H9 (cell line): ENCODE measurements around the gene HOXB6. TPM values are rescaled to one million over a fixed set of nuclear protein-coding genes. Genes with fewer than 3 reads are reported as not detected.

ENCODE experiments used
- DNase-seq: peaks from one replicate; pipeline ENCODE4 v3.0.0-alpha.2; 2017
- H2AFZ ChIP-seq: one replicate; pipeline ENCODE4 v1.6.1; 2013; ENCODE audit warnings: mild to moderate bottlenecking, low read length, control low read depth, moderate library complexity
- H2AK5ac ChIP-seq: 2 replicates; pipeline ENCODE4 v1.6.1; 2013; ENCODE audit warnings: low read length, control low read depth, mixed read lengths; ENCODE audit not compliant: insufficient read length
- H2BK120ac ChIP-seq: one replicate; pipeline ENCODE4 v1.6.1; 2013; ENCODE audit warnings: low read depth, mild to moderate bottlenecking, low read length, control low read depth, inconsistent platforms; ENCODE audit not compliant: poor library complexity, severe bottlenecking
- H2BK12ac ChIP-seq: 2 replicates; pipeline ENCODE4 v1.6.1; 2013; ENCODE audit warnings: low read length, control low read depth, mixed read lengths, low read depth; ENCODE audit not compliant: insufficient read length
- H2BK15ac ChIP-seq: 2 replicates; pipeline ENCODE4 v1.6.1; 2013; ENCODE audit warnings: low read depth, low read length, control low read depth
- H2BK20ac ChIP-seq: one replicate; pipeline ENCODE4 v1.6.1; 2013; ENCODE audit warnings: low read depth, mild to moderate bottlenecking, low read length, control low read depth, inconsistent platforms; ENCODE audit not compliant: poor library complexity, severe bottlenecking
- H2BK5ac ChIP-seq: 2 replicates; pipeline ENCODE4 v1.6.1; 2013; ENCODE audit warnings: low read length, control low read depth, mixed read lengths; ENCODE audit not compliant: insufficient read length
- H3K14ac ChIP-seq: 2 replicates; pipeline ENCODE4 v1.6.1; 2013; ENCODE audit warnings: low read length, control low read depth; ENCODE audit not compliant: insufficient read depth
- H3K18ac ChIP-seq: 2 replicates; pipeline ENCODE4 v1.6.1; 2013; ENCODE audit warnings: low read depth, mild to moderate bottlenecking, mixed read lengths, low read length, control low read depth; ENCODE audit not compliant: insufficient read length
- H3K23ac ChIP-seq: 2 replicates; pipeline ENCODE4 v1.6.1; 2013; ENCODE audit warnings: low read length, control low read depth, mixed read lengths, low read depth; ENCODE audit not compliant: insufficient read length
- H3K23me2 ChIP-seq: 2 replicates; pipeline ENCODE4 v1.6.1; 2013; ENCODE audit warnings: low read depth, mild to moderate bottlenecking, mixed read lengths, low read length, control low read depth; ENCODE audit not compliant: insufficient read length, poor library complexity, severe bottlenecking
- H3K27ac ChIP-seq: 2 replicates; pipeline ENCODE4 v1.5.1; 2013; ENCODE audit warnings: low read length, control low read depth, mixed read lengths, low read depth; ENCODE audit not compliant: insufficient read length
- H3K27me3 ChIP-seq: 2 replicates; pipeline ENCODE4 v1.6.1; 2013; ENCODE audit warnings: low read length, control low read depth, inconsistent platforms; ENCODE audit not compliant: insufficient read depth
- H3K4ac ChIP-seq: 2 replicates; pipeline ENCODE4 v1.6.1; 2013; ENCODE audit warnings: low read depth, mild to moderate bottlenecking, control low read depth, inconsistent platforms, low read length, moderate library complexity
- H3K4me1 ChIP-seq: 2 replicates; pipeline ENCODE4 v1.6.1; 2013; ENCODE audit warnings: low read length, control low read depth, inconsistent platforms; ENCODE audit not compliant: insufficient read depth
- H3K4me2 ChIP-seq: 2 replicates; pipeline ENCODE4 v1.6.1; 2013; ENCODE audit warnings: low read length, control low read depth, mixed read lengths; ENCODE audit not compliant: insufficient read length, insufficient read depth
- H3K56ac ChIP-seq: 2 replicates; pipeline ENCODE4 v1.6.1; 2013; ENCODE audit warnings: low read depth, mild to moderate bottlenecking, mixed read lengths, low read length, control low read depth; ENCODE audit not compliant: insufficient read length
- H3K79me1 ChIP-seq: 2 replicates; pipeline ENCODE4 v1.6.1; 2013; ENCODE audit warnings: low read depth, mild to moderate bottlenecking, moderate library complexity, low read length, control low read depth, inconsistent platforms; ENCODE audit not compliant: insufficient read depth, poor library complexity, severe bottlenecking
- H3K79me2 ChIP-seq: 2 replicates; pipeline ENCODE4 v1.6.1; 2013; ENCODE audit warnings: low read length, control low read depth, inconsistent platforms; ENCODE audit not compliant: insufficient read depth
- H3K9ac ChIP-seq: 2 replicates; pipeline ENCODE4 v1.6.1; 2013; ENCODE audit warnings: low read length, control low read depth, mixed read lengths; ENCODE audit not compliant: insufficient read length; ENCODE audit errors: extremely low read depth
- H3K9me3 ChIP-seq: one replicate; pipeline ENCODE4 v1.6.1; 2013; ENCODE audit warnings: low read depth, low read length, inconsistent platforms; ENCODE audit not compliant: control insufficient read depth
- H3T11ph ChIP-seq: one replicate; pipeline ENCODE4 v1.6.1; 2013; ENCODE audit warnings: mild to moderate bottlenecking, low read length, control low read depth, inconsistent platforms
- H4K20me1 ChIP-seq: one replicate; pipeline ENCODE4 v1.6.1; 2013; ENCODE audit not compliant: control insufficient read depth, insufficient read length, insufficient read depth
- H4K5ac ChIP-seq: 2 replicates; pipeline ENCODE4 v1.6.1; 2013; ENCODE audit warnings: low read depth, mild to moderate bottlenecking, mixed read lengths, low read length, control low read depth; ENCODE audit not compliant: insufficient read length
- H4K8ac ChIP-seq: replicated peaks from 2 replicates; pipeline ENCODE4 v1.6.1; 2013; ENCODE audit warnings: low read length, control low read depth, mixed read lengths, low read depth; ENCODE audit not compliant: insufficient read length
- H4K91ac ChIP-seq: 2 replicates; pipeline ENCODE4 v1.6.1; 2013; ENCODE audit warnings: low read depth, mild to moderate bottlenecking, moderate library complexity, mixed read lengths, low read length, control low read depth; ENCODE audit not compliant: insufficient read length
- H3K27ac Mint-ChIP-seq, 3 experiments: 2 replicates in 2 of 3; 3 replicates in 1 of 3; pipeline ENCODE4 v1.8.0; 2020 to 2021; ENCODE audit warnings: mixed read lengths in 3 of 3, mild to moderate bottlenecking in 1 of 3, moderate library complexity in 1 of 3
- H3K27me3 Mint-ChIP-seq: 2 replicates; pipeline ENCODE4 v1.8.0; 2021; ENCODE audit warnings: low read depth, mild to moderate bottlenecking, moderate library complexity, mixed read lengths
- H3K36me3 Mint-ChIP-seq, 3 experiments: 2 replicates in 2 of 3; 3 replicates in 1 of 3; pipeline ENCODE4 v1.8.0; 2020 to 2021; ENCODE audit warnings: low read depth in 3 of 3, mixed read lengths in 3 of 3; ENCODE audit not compliant: insufficient read depth in 1 of 3
- H3K4me1 Mint-ChIP-seq, 2 experiments: 2 replicates each; pipeline ENCODE4 v1.8.0; 2020; ENCODE audit warnings: mixed read lengths in 2 of 2
- H3K4me3 Mint-ChIP-seq, 2 experiments: 2 replicates in 1 of 2; 3 replicates in 1 of 2; pipeline ENCODE4 v1.8.0; 2020 to 2021; ENCODE audit warnings: mild to moderate bottlenecking in 2 of 2, mixed read lengths in 2 of 2, moderate library complexity in 1 of 2
- H3K9me3 Mint-ChIP-seq, 2 experiments: 2 replicates in 1 of 2; 3 replicates in 1 of 2; pipeline ENCODE4 v1.8.0; 2020; ENCODE audit warnings: mild to moderate bottlenecking in 2 of 2, mixed read lengths in 2 of 2, moderate library complexity in 1 of 2
- WGBS: extraction: QIAGEN DNeasy Blood & Tissue Kit; methylation state at CpG from one replicate; pipeline ENCODE4 v1.1.7; 2013; ENCODE audit warnings: missing lambda C conversion rate, low lambda C conversion rate, mixed read lengths; ENCODE audit not compliant: insufficient read length; ENCODE audit errors: extremely low coverage; 5-methylcytosine and 5-hydroxymethylcytosine counted together
- total RNA-seq: library from RNA; stranded (reverse); gene quantifications from 2 replicates; pipeline ENCODE4 v1.2.1, GENCODE V29; 2021
- TF ChIP-seq, protein P1 (sequence below): fragments of 200-600 bp; sonication (generic); conservative IDR thresholded peaks from 3 replicates; pipeline ENCODE4 v1.8.0; 2021; ENCODE audit warnings: antibody characterized with exemption, mild to moderate bottlenecking

Gene HOXB6
- total RNA-seq, 1 experiment from 2014 or later: not detected

DNA sequence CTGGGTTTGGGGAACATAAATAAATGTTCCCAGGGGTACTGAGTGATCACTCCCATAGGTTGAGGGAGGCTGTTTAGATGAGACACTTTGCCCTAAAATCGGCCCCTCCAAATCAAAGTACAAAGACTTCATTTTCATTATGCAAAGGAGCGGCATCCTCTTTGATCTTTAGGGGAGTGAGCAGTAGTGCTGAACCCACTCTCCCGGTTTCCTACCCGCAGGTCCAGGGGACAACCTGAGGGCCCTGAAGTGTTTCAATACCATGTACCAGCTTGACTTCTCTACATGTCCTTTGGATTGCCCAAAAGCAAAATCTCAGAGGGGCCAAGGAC, 3.6 kb downstream of the HOXB6 start:
- no peak overlapping the region for H2AK5ac ChIP-seq
- no peaks in the 10 kb centered on the region for H3K23me2 ChIP-seq
- no peaks in the 10 kb centered on the region for H3K79me2 ChIP-seq
- H4K91ac ChIP-seq: no peak overlapping the region
- no peak overlapping the region for H3K23ac ChIP-seq
- H3K79me1 ChIP-seq: no peaks in the 10 kb centered on the region
- no peak overlapping the region for H3K27ac Mint-ChIP-seq
- no peak overlapping the region for H4K5ac ChIP-seq
- H4K8ac ChIP-seq: no peak overlapping the region
- DNase-seq: no peak
- H3K9me3 ChIP-seq: no peaks in the 10 kb centered on the region
- H3K36me3 Mint-ChIP-seq: no peaks in the 10 kb centered on the region
- no peak overlapping the region for H2BK15ac ChIP-seq
- H3K27me3 ChIP-seq: peaks cover 100% of the 10 kb centered on the region
- H2BK120ac ChIP-seq: no peak overlapping the region
- no peak overlapping the region for H2AFZ ChIP-seq
- H3T11ph ChIP-seq: no peak overlapping the region
- H3K9me3 Mint-ChIP-seq: peaks cover 0 to 15% of the 10 kb centered on the region in 2 experiments; a peak in 4 of 5 replicates
- H3K27me3 Mint-ChIP-seq: peaks cover 100% of the 10 kb centered on the region
- H2BK20ac ChIP-seq: no peak overlapping the region
- H3K4me1 ChIP-seq: no peaks in the 10 kb centered on the region
- peaks cover 8 to 18% of the 10 kb centered on the region in 2 experiments; a peak in 3 of 4 replicates for H3K4me1 Mint-ChIP-seq
- no peak overlapping the region; a peak in 1 of 5 replicates for H3K4me3 Mint-ChIP-seq
- no peak overlapping the region for H3K27ac ChIP-seq
- no peak overlapping the region for H2BK12ac ChIP-seq
- no peaks in the 10 kb centered on the region for H4K20me1 ChIP-seq
- H2BK5ac ChIP-seq: no peak overlapping the region
- WGBS: no CpG with 5 or more reads among the region's 4 CpGs
- H3K9ac ChIP-seq: no peak overlapping the region
- H3K14ac ChIP-seq: no peak overlapping the region
- TF ChIP-seq, protein P1, sequence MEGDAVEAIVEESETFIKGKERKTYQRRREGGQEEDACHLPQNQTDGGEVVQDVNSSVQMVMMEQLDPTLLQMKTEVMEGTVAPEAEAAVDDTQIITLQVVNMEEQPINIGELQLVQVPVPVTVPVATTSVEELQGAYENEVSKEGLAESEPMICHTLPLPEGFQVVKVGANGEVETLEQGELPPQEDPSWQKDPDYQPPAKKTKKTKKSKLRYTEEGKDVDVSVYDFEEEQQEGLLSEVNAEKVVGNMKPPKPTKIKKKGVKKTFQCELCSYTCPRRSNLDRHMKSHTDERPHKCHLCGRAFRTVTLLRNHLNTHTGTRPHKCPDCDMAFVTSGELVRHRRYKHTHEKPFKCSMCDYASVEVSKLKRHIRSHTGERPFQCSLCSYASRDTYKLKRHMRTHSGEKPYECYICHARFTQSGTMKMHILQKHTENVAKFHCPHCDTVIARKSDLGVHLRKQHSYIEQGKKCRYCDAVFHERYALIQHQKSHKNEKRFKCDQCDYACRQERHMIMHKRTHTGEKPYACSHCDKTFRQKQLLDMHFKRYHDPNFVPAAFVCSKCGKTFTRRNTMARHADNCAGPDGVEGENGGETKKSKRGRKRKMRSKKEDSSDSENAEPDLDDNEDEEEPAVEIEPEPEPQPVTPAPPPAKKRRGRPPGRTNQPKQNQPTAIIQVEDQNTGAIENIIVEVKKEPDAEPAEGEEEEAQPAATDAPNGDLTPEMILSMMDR: no peak
- no peak overlapping the region for H3K56ac ChIP-seq
- H3K4me2 ChIP-seq: no peak overlapping the region
- H3K18ac ChIP-seq: no peak overlapping the region
- no peak overlapping the region for H3K4ac ChIP-seq
